Measurements from ENCODE around the gene OR1L4.

Gene OR1L4, protein sequence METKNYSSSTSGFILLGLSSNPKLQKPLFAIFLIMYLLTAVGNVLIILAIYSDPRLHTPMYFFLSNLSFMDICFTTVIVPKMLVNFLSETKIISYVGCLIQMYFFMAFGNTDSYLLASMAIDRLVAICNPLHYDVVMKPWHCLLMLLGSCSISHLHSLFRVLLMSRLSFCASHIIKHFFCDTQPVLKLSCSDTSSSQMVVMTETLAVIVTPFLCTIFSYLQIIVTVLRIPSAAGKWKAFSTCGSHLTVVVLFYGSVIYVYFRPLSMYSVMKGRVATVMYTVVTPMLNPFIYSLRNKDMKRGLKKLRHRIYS

DNA sequence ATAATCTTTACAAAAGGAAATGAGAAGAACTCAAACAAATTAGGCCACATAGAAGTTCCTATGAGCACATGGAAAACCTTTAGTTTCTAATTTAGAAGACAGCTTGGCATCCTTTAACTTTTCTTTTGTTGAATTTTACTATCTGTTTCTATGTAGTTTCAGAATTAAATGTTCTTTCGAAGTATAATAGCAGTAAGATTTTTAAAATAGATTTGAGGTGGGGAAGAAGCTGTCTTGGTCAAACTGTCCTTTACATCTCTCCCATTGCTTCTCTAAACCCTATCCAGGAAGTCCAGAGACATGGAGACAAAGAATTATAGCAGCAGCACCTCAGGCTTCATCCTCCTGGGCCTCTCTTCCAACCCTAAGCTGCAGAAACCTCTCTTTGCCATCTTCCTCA is at the start of gene OR1L4:
OR1L4 (plus strand) TSS at position 301 of the 400 bp plus-strand sequence; CDS start at position 301, 0 bp downstream.
- Histone ChIP-seq H3K9ac (ENCODE audit: low read length) (no peak within 1 kb of the TSS), H3K36me3 (ENCODE audit: control insufficient read depth, insufficient read depth, low read length) (no peaks in the 10 kb centered on the region), H3K4me1 (ENCODE audit: control insufficient read depth, insufficient read depth, low read length) (no peaks in the 10 kb centered on the region), H3K27me3 (ENCODE audit: control insufficient read depth, insufficient read depth, low read length) (no peaks in the 10 kb centered on the region), H3K4me3 (ENCODE audit: low read length) (no peak within 1 kb of the TSS), H3K27ac (ENCODE audit: low read depth, low read length) (no peak within 1 kb of the TSS)

DNA sequence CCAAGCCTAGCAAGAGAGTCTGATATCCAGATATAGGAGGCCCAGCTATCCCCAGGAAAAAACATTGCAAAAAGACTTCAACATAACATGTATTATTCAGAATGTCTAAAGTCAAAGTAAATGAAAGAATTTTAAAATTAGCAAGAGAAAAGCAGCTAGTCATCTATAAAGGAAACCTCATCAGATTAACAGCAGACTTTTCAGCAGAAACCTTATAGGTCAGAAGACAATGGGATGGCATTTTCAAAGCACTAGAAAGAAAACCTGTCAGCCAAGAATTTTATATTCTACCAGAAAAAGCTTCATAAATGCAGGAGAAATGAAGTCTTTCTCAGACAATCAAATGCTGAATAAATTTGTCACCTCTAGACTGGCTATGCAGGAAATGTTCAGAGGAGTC is 38.9 kb upstream of the OR1L4 start:
- no peaks in the 10 kb centered on the region for H3K36me3 ChIP-seq (ENCODE audit: control insufficient read depth, insufficient read depth, low read length)
- no peaks in the 10 kb centered on the region for H3K4me1 ChIP-seq (ENCODE audit: control insufficient read depth, insufficient read depth, low read length)
- H3K4me3 ChIP-seq (ENCODE audit: low read length) = no peak overlapping the region
- H3K27ac ChIP-seq (ENCODE audit: low read depth, low read length) = no peak overlapping the region
- no peaks in the 10 kb centered on the region for H3K27me3 ChIP-seq (ENCODE audit: control insufficient read depth, insufficient read depth, low read length)
- H3K9ac ChIP-seq (ENCODE audit: low read length) = no peak overlapping the region

DNA sequence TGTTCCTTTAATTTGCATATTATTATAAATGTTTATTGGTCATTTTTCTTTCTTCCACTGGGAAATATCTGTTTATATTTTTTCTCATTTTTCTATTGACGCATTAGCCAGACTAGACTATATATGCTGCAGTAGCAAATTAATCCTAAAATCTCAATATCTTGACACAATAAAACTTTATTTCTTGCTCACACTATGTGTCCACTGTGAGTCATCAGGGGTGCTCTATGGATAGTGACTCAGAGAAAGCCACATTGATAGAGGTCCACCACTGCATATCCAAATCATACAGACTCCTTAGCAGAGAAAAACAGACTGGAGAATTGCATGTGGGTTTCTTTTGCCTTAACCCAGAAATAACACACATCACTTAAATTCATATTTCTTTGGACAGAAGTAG is 28.1 kb upstream of the OR1L4 start:
- Histone ChIP-seq H3K27ac (ENCODE audit: low read depth, low read length) (no peak overlapping the region), H3K27me3 (ENCODE audit: control insufficient read depth, insufficient read depth, low read length) (no peaks in the 10 kb centered on the region), H3K36me3 (ENCODE audit: control insufficient read depth, insufficient read depth, low read length) (no peaks in the 10 kb centered on the region), H3K4me3 (ENCODE audit: low read length) (no peak overlapping the region), H3K9ac (ENCODE audit: low read length) (no peak overlapping the region), H3K4me1 (ENCODE audit: control insufficient read depth, insufficient read depth, low read length) (no peaks in the 10 kb centered on the region)

DNA sequence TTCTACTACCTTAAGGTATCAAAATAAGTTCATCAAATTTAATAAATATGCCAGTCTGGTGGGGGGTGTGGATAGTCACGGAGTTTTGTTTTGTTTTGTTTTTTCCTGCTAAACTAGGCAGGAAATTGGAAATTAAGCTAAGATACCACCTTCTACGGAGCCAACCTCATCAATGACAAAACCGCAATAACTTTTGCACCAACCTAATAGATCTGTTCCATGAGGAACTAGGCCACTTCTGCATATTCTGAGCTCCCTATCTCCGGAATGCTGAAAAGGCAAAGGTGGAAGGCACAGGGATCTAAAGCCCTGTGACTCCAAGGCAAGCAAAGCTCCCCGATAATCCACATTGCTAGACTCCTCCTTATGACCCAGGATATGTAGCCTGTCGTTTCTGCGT is 5.8 kb upstream of the OR1L4 start:
- H3K9ac ChIP-seq (ENCODE audit: low read length) = no peak overlapping the region
- no peak overlapping the region for H3K4me3 ChIP-seq (ENCODE audit: low read length)
- no peaks in the 10 kb centered on the region for H3K36me3 ChIP-seq (ENCODE audit: control insufficient read depth, insufficient read depth, low read length)
- no peak overlapping the region for H3K27ac ChIP-seq (ENCODE audit: low read depth, low read length)
- no peaks in the 10 kb centered on the region for H3K27me3 ChIP-seq (ENCODE audit: control insufficient read depth, insufficient read depth, low read length)
- H3K4me1 ChIP-seq (ENCODE audit: control insufficient read depth, insufficient read depth, low read length) = no peaks in the 10 kb centered on the region

DNA sequence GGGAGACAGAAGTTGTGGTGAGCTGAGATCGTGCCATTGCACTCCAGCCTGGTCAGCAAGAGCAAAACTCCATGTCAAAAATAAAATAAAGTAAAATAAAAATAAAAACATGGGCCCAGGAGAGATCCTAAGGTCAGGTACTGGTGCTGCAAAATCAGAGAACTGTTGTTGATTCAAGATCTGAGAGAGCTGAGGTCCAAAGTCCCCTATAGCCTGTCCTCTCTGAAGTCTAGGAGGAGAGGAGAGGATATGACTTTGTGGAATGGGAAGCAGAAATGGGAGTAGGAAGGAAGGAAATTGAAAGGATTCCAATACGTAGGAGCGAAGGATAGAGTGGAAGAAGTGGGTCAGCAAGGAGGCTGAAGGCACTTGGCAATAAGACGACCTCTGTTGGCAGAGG is 4.6 kb upstream of the OR1L4 start:
- H3K4me1 ChIP-seq (ENCODE audit: control insufficient read depth, insufficient read depth, low read length) = no peaks in the 10 kb centered on the region
- H3K9ac ChIP-seq (ENCODE audit: low read length) = no peak overlapping the region
- H3K27ac ChIP-seq (ENCODE audit: low read depth, low read length) = no peak overlapping the region

DNA sequence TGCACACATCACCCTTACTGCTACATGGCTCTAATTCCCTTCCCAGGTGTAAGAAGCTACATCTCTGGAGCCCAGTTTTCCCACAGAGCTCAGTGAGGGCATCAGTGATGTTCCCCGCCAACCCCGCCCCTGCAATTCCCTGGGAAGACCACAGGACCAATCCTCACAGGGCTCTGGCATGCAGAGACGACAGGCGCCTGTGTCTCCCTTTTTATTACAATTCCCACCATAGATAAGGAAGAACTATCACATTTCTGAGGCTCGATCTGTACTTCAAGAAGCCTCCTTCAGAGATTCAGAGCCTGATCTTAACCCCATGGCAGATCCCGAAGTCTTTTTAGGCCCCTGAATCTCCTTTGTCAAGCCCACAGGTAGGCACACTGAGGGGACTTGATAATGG is 18.2 kb downstream of the OR1L4 start, which contains the start of gene OR1L6:
OR1L6 (plus strand) TSS at position 301 of the 400 bp plus-strand sequence. CDS start 7,545 bp downstream, outside the sequence.
- H3K4me1 ChIP-seq (ENCODE audit: control insufficient read depth, insufficient read depth, low read length) = no peaks in the 10 kb centered on the region
- H3K36me3 ChIP-seq (ENCODE audit: control insufficient read depth, insufficient read depth, low read length) = no peaks in the 10 kb centered on the region
- no peaks in the 10 kb centered on the region for H3K27me3 ChIP-seq (ENCODE audit: control insufficient read depth, insufficient read depth, low read length)
- no peak within 1 kb of the TSS for H3K27ac ChIP-seq (ENCODE audit: low read depth, low read length)
- H3K4me3 ChIP-seq (ENCODE audit: low read length) = no peak within 1 kb of the TSS
- no peak within 1 kb of the TSS for H3K9ac ChIP-seq (ENCODE audit: low read length)

More for the DNA sequence above, 4.6 kb upstream of the OR1L4 start:
- no peaks in the 10 kb centered on the region for H3K36me3 ChIP-seq (ENCODE audit: control insufficient read depth, insufficient read depth, low read length)
- no peaks in the 10 kb centered on the region for H3K27me3 ChIP-seq (ENCODE audit: control insufficient read depth, insufficient read depth, low read length)
- H3K4me3 ChIP-seq (ENCODE audit: low read length) = no peak overlapping the region

DNA sequence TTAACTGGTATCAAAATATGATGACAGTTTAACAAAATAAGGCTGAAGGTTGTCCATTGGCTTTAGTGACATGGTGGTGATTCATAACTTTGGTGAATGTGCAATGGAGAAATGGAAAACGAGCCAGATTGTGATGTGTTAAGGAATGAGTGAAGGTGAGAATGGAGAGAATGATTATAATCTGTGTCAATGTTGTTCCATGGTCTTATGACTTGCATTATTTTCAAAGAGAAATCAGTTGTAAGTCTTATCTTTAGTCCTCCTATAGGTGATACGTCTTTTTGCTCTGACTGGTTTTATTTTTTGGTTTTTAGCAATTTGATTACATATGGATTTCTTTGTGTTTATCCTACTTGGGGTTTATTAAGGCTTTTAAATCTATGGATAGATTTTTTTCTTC is 31.0 kb downstream of the OR1L4 start:
- Histone ChIP-seq H3K4me1 (ENCODE audit: control insufficient read depth, insufficient read depth, low read length) (no peaks in the 10 kb centered on the region), H3K36me3 (ENCODE audit: control insufficient read depth, insufficient read depth, low read length) (no peaks in the 10 kb centered on the region), H3K4me3 (ENCODE audit: low read length) (no peak overlapping the region), H3K9ac (ENCODE audit: low read length) (no peak overlapping the region), H3K27me3 (ENCODE audit: control insufficient read depth, insufficient read depth, low read length) (no peaks in the 10 kb centered on the region), H3K27ac (ENCODE audit: low read depth, low read length) (no peak overlapping the region)

DNA sequence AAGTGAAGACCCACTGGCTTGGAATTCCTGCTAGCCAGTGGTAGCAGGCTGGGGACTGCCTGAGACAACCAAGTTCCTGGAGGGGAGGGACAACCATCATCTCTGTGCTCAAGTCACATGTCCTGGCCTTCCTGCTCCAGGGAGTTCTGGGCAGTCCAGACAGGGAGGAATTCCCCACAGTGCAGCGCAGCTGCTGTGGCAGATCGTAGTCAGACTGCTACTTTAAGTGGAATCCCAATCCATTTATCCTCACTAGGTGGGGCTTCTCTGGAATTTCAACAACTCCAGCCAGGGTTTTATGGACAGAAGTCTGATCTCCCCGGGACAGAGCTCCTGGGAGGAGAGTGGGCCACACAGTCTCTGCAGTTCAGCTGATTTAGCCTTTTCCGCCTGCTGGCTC is 44.0 kb downstream of the OR1L4 start:
- no peaks in the 10 kb centered on the region for H3K27me3 ChIP-seq (ENCODE audit: control insufficient read depth, insufficient read depth, low read length)
- no peak overlapping the region for H3K9ac ChIP-seq (ENCODE audit: low read length)
- H3K4me1 ChIP-seq (ENCODE audit: control insufficient read depth, insufficient read depth, low read length) = no peaks in the 10 kb centered on the region
- no peak overlapping the region for H3K4me3 ChIP-seq (ENCODE audit: low read length)
- no peaks in the 10 kb centered on the region for H3K36me3 ChIP-seq (ENCODE audit: control insufficient read depth, insufficient read depth, low read length)
- H3K27ac ChIP-seq (ENCODE audit: low read depth, low read length) = no peak overlapping the region

Data from rectal smooth muscle tissue (tissue), 1 donor.